T-cell (primary cell): ENCODE results near the gene TOMM40. TPM values are rescaled to one million over a fixed set of nuclear protein-coding genes. Genes with fewer than 3 reads are reported as not detected.

Experiments
- ATAC-seq, 4 experiments: fragments of 200-7000 bp in 3 of 4; fragments of 150-1000 bp in 1 of 4; cut with Tn5 transposase; replicated peaks in 1 of 4; 1 replicate in 3 of 4; 2 replicates in 1 of 4; pipeline ENCODE4 v1.10.0; 2021; ENCODE audit warnings: moderate library complexity in 3 of 4, mild to moderate bottlenecking in 2 of 4, moderate number of reproducible peaks in 1 of 4
- CTCF ChIA-PET, 2 donors: fragments of 300-600 bp; sonication (Branson Sonifier 250); formaldehyde crosslinking; loops; one replicate each; lab custom pipeline; 2022; ENCODE audit warnings: antibody characterized with exemption in 2 of 2; lab: Charles Lee
- POLR2A ChIA-PET, 2 donors: fragments of 300-600 bp; sonication (Branson Sonifier 250); formaldehyde crosslinking; loops; one replicate each; lab custom pipeline; 2022; ENCODE audit warnings: antibody characterized with exemption in 2 of 2; lab: Charles Lee
- DNase-seq, 35 experiments: peaks; one replicate each; pipeline versions ENCODE4 v3.0.0 to v3.0.0-alpha.2; 2013 to 2023
- H3K27ac ChIP-seq: one replicate; pipeline ENCODE4 v1.5.1; 2013; ENCODE audit warnings: low read length
- H3K27me3 ChIP-seq, 2 experiments: replicated peaks in 1 of 2; 1 replicate in 1 of 2; 2 replicates in 1 of 2; pipeline versions ENCODE4 v1.6.1 to v1.7.0; 2013; ENCODE audit warnings: low read length in 1 of 2, mixed read lengths in 1 of 2; ENCODE audit not compliant: control insufficient read depth in 2 of 2, insufficient read depth in 2 of 2; ENCODE audit errors: extremely low read depth in 1 of 2
- H3K36me3 ChIP-seq, 2 donors: 1 replicate in 1 of 2; 2 replicates in 1 of 2; pipeline versions ENCODE4 v1.6.1 to v1.7.0; 2013; ENCODE audit warnings: low read length in 1 of 2; ENCODE audit not compliant: control insufficient read depth in 2 of 2, insufficient read depth in 1 of 2; ENCODE audit errors: extremely low read depth in 1 of 2
- H3K4me1 ChIP-seq, 2 experiments: 1 replicate in 1 of 2; 2 replicates in 1 of 2; pipeline versions ENCODE4 v1.6.1 to v1.7.0; 2013; ENCODE audit warnings: low read length in 2 of 2, mixed read lengths in 1 of 2; ENCODE audit not compliant: insufficient read depth in 2 of 2, control insufficient read depth in 1 of 2; ENCODE audit errors: extremely low read depth in 1 of 2
- H3K4me3 ChIP-seq, 2 donors: 1 replicate in 1 of 2; 2 replicates in 1 of 2; pipeline versions ENCODE4 v1.5.1 to v1.7.0; 2013; ENCODE audit warnings: mild to moderate bottlenecking in 2 of 2, low read length in 1 of 2, moderate library complexity in 1 of 2; ENCODE audit not compliant: control insufficient read depth in 1 of 2; ENCODE audit errors: extremely low read depth in 1 of 2
- H3K9me3 ChIP-seq: 2 replicates; pipeline ENCODE4 v1.7.0; 2013
- H3K27ac Mint-ChIP-seq, 2 donors: one replicate each; pipeline ENCODE4 v1.8.0; 2020 to 2021; ENCODE audit warnings: mild to moderate bottlenecking in 2 of 2, mixed read lengths in 2 of 2
- H3K27me3 Mint-ChIP-seq, 2 donors: one replicate each; pipeline ENCODE4 v1.8.0; 2021 to 2022; ENCODE audit warnings: mixed read lengths in 2 of 2
- H3K36me3 Mint-ChIP-seq: one replicate; pipeline ENCODE4 v1.8.0; 2021; ENCODE audit warnings: mixed read lengths
- H3K4me1 Mint-ChIP-seq, 3 donors: one replicate each; pipeline ENCODE4 v1.8.0; 2020 to 2022; ENCODE audit warnings: mixed read lengths in 3 of 3, mild to moderate bottlenecking in 1 of 3
- H3K4me3 Mint-ChIP-seq, 3 donors: one replicate each; pipeline ENCODE4 v1.8.0; 2020 to 2022; ENCODE audit warnings: mild to moderate bottlenecking in 3 of 3, mixed read lengths in 3 of 3, moderate library complexity in 3 of 3
- H3K9me3 Mint-ChIP-seq, 3 donors: one replicate each; pipeline ENCODE4 v1.8.0; 2020 to 2022; ENCODE audit warnings: mixed read lengths in 3 of 3
- WGBS: methylation state at CpG from one replicate; pipeline ENCODE4 v1.1.5; 2013; ENCODE audit warnings: missing lambda C conversion rate; ENCODE audit not compliant: insufficient coverage; 5-methylcytosine and 5-hydroxymethylcytosine counted together
- total RNA-seq, 35 experiments: library from RNA in 6 of 35; stranded (reverse) in 6 of 35; fragments of 120-200 nt in 1 of 35; gene quantifications; one replicate each; pipeline versions ENCODE4 v1.2.1 to v1.2.4 and lab custom pipeline; 2013 to 2026

The TOMM40 gene
- total RNA-seq, 5 donors from 2014 or later (not counting 1 experiment from before 2014, with no cell fraction given) = 32.1 to 47.5 (median 41.5) TPM

DNA sequence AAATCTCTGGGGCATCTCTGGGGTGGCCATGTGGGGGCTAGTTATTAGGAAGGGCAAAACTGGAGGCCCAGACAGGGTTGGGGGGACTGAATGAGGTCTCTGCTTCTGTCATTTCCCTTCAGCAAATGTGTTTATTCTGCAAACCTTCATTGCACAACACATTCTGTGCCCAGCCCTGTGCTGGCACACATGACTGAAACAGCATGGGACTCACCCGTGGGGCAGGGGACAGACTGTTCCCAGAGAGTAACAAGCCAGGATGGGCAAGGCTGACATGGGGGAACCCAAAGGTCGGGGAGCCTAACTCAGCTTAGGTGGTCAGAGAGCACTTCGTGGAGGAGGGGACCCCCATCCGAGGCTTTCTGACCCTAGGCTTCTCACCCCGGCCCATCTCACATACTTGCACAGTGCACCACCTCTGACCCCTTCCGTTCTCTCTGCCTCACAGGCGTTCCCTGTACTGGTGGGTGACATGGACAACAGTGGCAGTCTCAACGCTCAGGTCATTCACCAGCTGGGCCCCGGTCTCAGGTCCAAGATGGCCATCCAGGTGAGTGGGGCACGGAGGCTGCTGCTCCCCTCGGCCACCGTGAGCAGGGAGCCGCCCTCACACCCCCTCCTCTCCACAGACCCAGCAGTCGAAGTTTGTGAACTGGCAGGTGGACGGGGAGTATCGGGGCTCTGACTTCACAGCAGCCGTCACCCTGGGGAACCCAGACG is 2.4 kb downstream of the TOMM40 start:
- Mint-ChIP-seq H3K27ac (no peak overlapping the region), H3K27me3 (no peaks in the 10 kb centered on the region), H3K4me1 (peaks cover 25 to 31% (median 26%) of the 10 kb centered on the region in 3 donors), H3K9me3 (no peaks in the 10 kb centered on the region), H3K4me3 (peak overlapping the region; percentile 77 to 88 (median 86)), H3K36me3 (peaks cover 36% of the 10 kb centered on the region)
- Histone ChIP-seq H3K4me1 (peaks cover 11 to 24% of the 10 kb centered on the region in 2 experiments), H3K27me3 (no peaks in the 10 kb centered on the region), H3K9me3 (no peaks in the 10 kb centered on the region), H3K36me3 (peaks cover 0 to 51% of the 10 kb centered on the region in 2 donors), H3K4me3 (no peak overlapping the region), H3K27ac (no peak overlapping the region)
- CTCF ChIA-PET = no interaction called here
- WGBS = 97% methylated on average over 9 of the region's 18 CpGs
- POLR2A ChIA-PET = no interaction called here
- DNase-seq (no peak), ATAC-seq (no peak)

DNA sequence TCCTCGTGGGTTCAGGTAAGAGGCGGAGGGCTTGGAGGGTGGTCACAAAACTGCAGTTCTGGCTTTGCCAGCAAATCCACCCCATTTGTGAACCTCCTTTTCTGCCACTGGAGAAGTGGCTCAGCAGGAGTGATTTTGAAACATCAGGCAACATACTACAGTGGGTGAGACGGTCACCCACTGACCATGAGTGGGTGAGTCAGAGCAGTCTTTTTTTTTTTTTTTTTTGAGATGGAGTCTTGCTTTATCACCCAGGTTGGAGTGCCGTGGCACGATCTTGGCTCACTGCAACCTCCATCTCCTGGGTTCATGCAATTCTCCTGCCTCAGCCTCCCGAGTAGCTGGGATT is 3.0 kb downstream of the TOMM40 start:
- no peak for ATAC-seq
- peaks cover 36% of the 10 kb centered on the region for H3K36me3 Mint-ChIP-seq
- H3K9me3 Mint-ChIP-seq = no peaks in the 10 kb centered on the region
- DNase-seq = no peak
- Histone ChIP-seq H3K27ac (no peak overlapping the region), H3K36me3 (peaks cover 0 to 51% of the 10 kb centered on the region in 2 donors), H3K4me3 (no peak overlapping the region), H3K9me3 (no peaks in the 10 kb centered on the region), H3K27me3 (no peaks in the 10 kb centered on the region), H3K4me1 (peaks cover 11 to 24% of the 10 kb centered on the region in 2 experiments)
- peaks cover 25 to 30% (median 25%) of the 10 kb centered on the region in 3 donors for H3K4me1 Mint-ChIP-seq
- ChIA-PET CTCF (no interaction called here), POLR2A (no interaction called here)
- no peak overlapping the region for H3K27ac Mint-ChIP-seq
- no CpG with 5 or more reads among the region's 6 CpGs for WGBS
- H3K27me3 Mint-ChIP-seq = no peaks in the 10 kb centered on the region
- no peak overlapping the region for H3K4me3 Mint-ChIP-seq

DNA sequence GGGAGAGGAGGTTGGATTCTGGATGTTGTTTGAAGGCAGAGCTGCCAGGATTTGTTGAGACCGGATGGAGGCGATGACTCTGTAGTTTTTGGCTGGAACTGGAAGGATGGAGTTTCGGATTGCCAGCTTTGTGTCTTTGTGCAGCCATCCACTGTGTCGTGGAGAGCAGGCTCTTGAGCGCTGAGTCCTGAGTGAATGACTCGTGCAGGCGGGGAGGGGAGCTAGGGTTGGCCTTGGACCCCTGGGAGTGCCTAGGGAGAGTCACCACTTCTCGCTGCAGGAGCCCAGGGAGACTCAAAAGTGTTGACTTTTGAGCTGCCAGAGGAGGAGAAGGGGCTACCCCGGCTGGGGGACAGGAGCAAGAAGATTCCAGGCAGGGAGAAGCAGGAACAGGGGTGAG is 3.9 kb downstream of the TOMM40 start:
- Histone ChIP-seq H3K4me3 (no peak overlapping the region), H3K4me1 (peaks cover 8 to 18% of the 10 kb centered on the region in 2 experiments), H3K27me3 (no peaks in the 10 kb centered on the region), H3K36me3 (peaks cover 0 to 59% of the 10 kb centered on the region in 2 donors), H3K9me3 (no peaks in the 10 kb centered on the region), H3K27ac (no peak overlapping the region)
- H3K27me3 Mint-ChIP-seq = no peaks in the 10 kb centered on the region
- ATAC-seq (no peak), DNase-seq (no peak)
- POLR2A ChIA-PET = no interaction called here
- 88% methylated on average over 7 of the region's 9 CpGs for WGBS
- H3K36me3 Mint-ChIP-seq = peaks cover 38% of the 10 kb centered on the region
- CTCF ChIA-PET = no interaction called here
- no peaks in the 10 kb centered on the region for H3K9me3 Mint-ChIP-seq
- H3K4me3 Mint-ChIP-seq = no peak overlapping the region
- peaks cover 22 to 28% (median 23%) of the 10 kb centered on the region in 3 donors for H3K4me1 Mint-ChIP-seq
- no peak overlapping the region for H3K27ac Mint-ChIP-seq

DNA sequence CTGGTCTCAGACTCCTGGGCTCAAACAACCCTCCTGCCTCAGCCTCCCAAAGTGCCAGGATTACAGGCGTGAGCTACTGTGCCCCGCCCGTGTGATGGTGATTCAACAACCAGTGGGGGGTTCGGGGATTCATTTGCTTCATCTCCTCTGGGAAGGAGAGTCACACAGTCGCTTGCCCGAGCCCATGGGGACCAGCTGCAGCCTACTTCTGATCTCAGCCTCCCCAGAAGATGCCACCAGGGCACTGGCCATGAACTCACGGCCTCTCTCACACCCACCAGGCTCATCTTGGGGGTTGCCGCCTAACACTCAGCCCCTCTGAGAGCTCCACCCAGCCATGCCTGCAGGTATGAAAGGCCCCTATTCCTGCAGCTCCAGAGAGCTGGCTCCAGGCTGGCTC is 6.8 kb downstream of the TOMM40 start:
- Histone ChIP-seq H3K36me3 (peaks cover 11 to 73% of the 10 kb centered on the region in 2 donors), H3K27ac (no peak overlapping the region), H3K27me3 (no peaks in the 10 kb centered on the region), H3K4me3 (no peak overlapping the region), H3K9me3 (no peaks in the 10 kb centered on the region), H3K4me1 (no peaks in the 10 kb centered on the region)
- H3K9me3 Mint-ChIP-seq = no peaks in the 10 kb centered on the region
- no peak overlapping the region for H3K27ac Mint-ChIP-seq
- H3K4me3 Mint-ChIP-seq = no peak overlapping the region
- ChIA-PET POLR2A (interaction anchor here (0.7 to 1.0 kb wide), 2 partner anchors 57 to 185 kb away, joined by 4 to 5 read pairs; no protein-coding TSS in a partner anchor), CTCF (no interaction called here)
- peaks cover 39% of the 10 kb centered on the region for H3K36me3 Mint-ChIP-seq
- H3K4me1 Mint-ChIP-seq = peaks cover 3 to 8% (median 4%) of the 10 kb centered on the region in 3 donors
- WGBS = 98% methylated on average over 5 of the region's 8 CpGs
- H3K27me3 Mint-ChIP-seq = no peaks in the 10 kb centered on the region
- no peak for ATAC-seq
- DNase-seq = no peak

DNA sequence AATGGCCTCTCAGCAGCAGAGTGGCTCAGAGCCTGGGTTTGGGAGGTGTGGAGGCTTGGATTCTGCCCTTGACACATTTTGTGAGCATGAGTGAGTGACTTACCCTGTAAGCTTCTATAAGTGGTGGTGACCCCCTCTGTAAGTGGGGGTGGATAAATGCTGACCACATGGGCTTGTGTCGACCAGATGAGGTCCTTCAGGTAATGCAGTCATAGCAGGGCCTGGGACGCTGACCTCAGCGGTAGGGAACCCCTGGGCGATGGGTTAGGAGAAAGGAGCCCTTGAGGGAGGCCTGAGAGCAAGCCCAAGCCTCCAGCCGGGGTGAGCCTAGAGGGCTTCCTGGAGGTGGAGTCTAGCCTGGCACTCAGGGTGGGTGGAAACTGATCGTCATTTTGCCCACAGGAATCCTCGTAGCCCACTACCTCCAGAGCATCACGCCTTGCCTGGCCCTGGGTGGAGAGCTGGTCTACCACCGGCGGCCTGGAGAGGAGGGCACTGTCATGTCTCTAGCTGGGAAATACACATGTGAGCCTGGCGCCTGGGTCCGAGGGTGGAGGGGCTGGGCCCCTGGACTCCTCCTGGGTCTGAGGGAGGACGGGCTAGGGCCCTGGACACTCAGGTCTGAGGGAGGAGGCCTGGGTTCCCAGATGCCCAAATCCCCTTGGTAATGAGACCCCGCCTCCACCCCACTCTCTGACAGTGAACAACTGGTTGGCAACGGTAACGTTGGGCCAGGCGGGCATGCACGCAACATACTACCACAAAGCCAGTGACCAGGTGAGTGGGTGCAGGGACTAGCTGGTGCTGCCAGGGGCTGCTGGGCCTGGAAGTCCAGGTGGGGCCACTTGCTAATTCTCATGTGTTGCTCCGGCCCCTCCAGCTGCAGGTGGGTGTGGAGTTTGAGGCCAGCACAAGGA is 9.5 kb downstream of the TOMM40 start:
- Mint-ChIP-seq H3K27ac (no peak overlapping the region), H3K36me3 (peaks cover 26% of the 10 kb centered on the region), H3K4me3 (no peak overlapping the region), H3K9me3 (no peaks in the 10 kb centered on the region), H3K4me1 (peaks cover 0 to 1% (median 0%) of the 10 kb centered on the region in 3 donors), H3K27me3 (peaks cover 0 to under 1% of the 10 kb centered on the region in 2 donors)
- DNase-seq (no peak), ATAC-seq (no peak)
- 92% methylated on average over 15 of the region's 19 CpGs for WGBS
- H3K36me3 ChIP-seq = peaks cover 11 to 53% of the 10 kb centered on the region in 2 donors
- H3K4me3 ChIP-seq = no peak overlapping the region
- no peaks in the 10 kb centered on the region for H3K9me3 ChIP-seq
- peaks cover 0 to 18% of the 10 kb centered on the region in 2 experiments for H3K27me3 ChIP-seq
- POLR2A ChIA-PET = interaction anchor here in 1 of 2 donors (0.7 kb wide), 1 partner anchor 218 kb away, joined by 5 read pairs; no protein-coding TSS in a partner anchor
- CTCF ChIA-PET = interaction anchor here in 1 of 2 donors (0.6 kb wide), 1 partner anchor 17 kb away, joined by 3 read pairs; no protein-coding TSS in a partner anchor
- H3K27ac ChIP-seq = no peak overlapping the region
- H3K4me1 ChIP-seq = peaks cover 0 to 6% of the 10 kb centered on the region in 2 experiments

DNA sequence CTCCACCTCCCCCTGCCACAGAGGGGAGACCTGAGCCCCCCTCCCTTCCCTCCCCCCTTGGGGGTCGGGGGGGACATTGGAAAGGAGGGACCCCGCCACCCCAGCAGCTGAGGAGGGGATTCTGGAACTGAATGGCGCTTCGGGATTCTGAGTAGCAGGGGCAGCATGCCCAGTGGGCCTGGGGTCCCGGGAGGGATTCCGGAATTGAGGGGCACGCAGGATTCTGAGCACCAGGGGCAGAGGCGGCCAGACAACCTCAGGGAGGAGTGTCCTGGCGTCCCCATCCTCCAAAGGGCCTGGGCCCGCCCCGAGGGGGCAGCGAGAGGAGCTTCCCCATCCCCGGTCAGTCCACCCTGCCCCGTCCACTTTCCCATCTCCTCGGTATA is 12.2 kb downstream of the TOMM40 start:
- Mint-ChIP-seq H3K27me3 (peaks cover 19 to 20% of the 10 kb centered on the region in 2 donors), H3K4me3 (no peak overlapping the region), H3K27ac (no peak overlapping the region), H3K9me3 (no peaks in the 10 kb centered on the region), H3K36me3 (peaks cover 11% of the 10 kb centered on the region), H3K4me1 (peaks cover 8 to 12% (median 8%) of the 10 kb centered on the region in 3 donors)
- Histone ChIP-seq H3K4me1 (peaks cover 0 to 17% of the 10 kb centered on the region in 2 experiments), H3K36me3 (peaks cover 11 to 29% of the 10 kb centered on the region in 2 donors), H3K4me3 (no peak overlapping the region), H3K27ac (no peak overlapping the region), H3K27me3 (peaks cover 0 to 45% of the 10 kb centered on the region in 2 experiments), H3K9me3 (no peaks in the 10 kb centered on the region)
- 100% methylated on average over 2 of the region's 15 CpGs for WGBS
- DNase-seq (no peak), ATAC-seq (peak in 1 of 4 experiments; percentile 7)
- POLR2A ChIA-PET = no interaction called here
- CTCF ChIA-PET = interaction anchor here in 1 of 2 donors (0.6 kb wide), 1 partner anchor 793 kb away, joined by 4 read pairs; no protein-coding TSS in a partner anchor
